GM19372 (cell line): ENCODE measurements around the gene RCOR1.
"Not testable (repeated sequence)": the region's sequence is repeated elsewhere in the genome, so short reads cannot be mapped to it uniquely, and the experiment has no call there.

Experiments used
- ATAC-seq: cut with Tn5 transposase; IDR thresholded peaks from one replicate; pipeline ENCODE4 v1.9.1; 2021; ENCODE audit warnings: mild to moderate bottlenecking, low read depth, moderate library complexity; ENCODE audit not compliant: unreplicated experiment

RCOR1 gene

DNA sequence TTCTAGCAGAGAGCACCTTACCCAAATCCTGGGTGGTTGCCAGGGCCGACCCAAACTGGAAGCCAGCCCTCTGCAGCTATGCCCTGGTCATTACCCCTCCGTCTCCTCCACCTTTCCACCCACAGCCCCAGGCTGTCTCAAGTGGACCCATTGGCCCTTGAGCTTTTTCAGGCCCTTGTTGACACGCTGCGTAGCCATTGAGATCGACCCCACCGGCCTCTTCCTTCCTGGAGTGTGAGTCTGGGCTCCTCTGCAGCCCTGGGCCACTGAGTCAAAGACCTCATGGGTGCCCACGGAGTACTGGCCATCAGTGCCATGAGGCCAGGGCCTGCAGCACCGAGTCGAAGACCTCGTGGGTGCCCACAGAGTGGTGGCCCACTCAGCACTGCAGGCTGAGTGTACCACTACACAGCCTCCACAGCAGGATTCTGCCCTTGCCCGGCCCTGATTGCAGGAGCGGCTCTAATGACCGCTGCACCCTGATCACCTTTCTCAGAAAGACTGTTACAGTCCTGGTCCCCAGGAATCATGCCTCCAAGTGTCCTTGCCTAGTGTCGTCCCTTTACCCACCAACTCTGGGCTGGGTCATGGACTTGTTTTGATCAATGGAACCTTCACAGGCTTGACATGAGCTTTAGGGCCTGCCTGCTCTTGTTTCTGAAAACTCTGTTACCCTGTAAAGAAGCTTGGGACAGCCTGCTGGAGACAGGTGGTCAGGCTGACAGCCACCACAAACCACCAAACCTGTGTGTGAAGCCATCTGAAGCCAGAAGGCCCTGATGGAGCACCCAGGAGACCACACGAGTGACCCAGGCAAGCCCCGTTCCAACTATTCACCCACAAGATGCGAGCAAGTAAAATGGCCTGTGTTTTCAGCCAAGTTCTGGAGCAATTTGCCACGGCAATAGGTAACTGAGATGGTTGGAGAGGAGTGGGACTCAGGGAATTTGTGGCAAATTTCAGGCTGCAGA lies 145.2 kb downstream of the RCOR1 start:
- no peak for ATAC-seq

- no peak for ATAC-seq
Observed at GRCh38 chr14:102738373-102739189, 146.1 kb downstream of the RCOR1 start.

DNA sequence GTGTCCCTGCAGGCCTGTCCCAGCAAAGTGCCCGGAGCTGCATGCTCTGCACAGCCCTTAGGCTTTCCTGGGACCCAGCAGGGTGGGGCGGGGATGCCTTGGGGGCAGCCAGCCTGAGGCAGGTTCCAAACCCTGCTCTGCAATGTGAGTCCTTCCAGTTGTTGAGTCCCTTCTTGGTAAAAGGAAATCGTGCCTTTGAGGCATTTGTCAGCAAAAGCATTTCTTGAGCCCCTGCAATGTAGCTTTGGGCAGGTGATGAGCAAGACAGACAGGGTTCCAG lies 146.7 kb downstream of the RCOR1 start:
- ATAC-seq, result no peak

GRCh38 chr14:102746634-102747438 lies 154.4 kb downstream of the RCOR1 start:
- no peak for ATAC-seq

- no peak for ATAC-seq
Observed at GRCh38 chr14:102748806-102749205, 156.4 kb downstream of the RCOR1 start.

- no peak for ATAC-seq
Observed at GRCh38 chr14:102749393-102750305, 157.2 kb downstream of the RCOR1 start.

DNA sequence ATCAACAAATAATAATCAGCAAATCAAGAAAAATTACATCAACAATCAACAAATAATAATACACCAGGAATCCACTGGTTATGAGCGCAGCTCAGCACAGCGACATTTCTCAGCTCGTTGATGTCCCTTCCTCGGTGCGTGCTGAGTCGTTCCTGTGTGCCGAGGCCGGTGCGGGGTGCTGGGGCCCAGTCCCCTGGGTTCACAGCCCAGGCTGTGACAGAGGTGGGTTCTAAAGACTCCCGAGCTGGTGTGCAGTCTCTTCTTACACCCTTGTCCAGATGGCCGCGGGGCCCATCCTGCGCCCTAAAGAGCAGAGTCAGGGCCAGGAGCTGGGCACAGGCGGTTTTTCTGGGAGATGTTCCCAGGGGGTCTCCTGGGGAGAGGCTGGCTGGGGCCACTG lies 157.9 kb downstream of the RCOR1 start:
- ATAC-seq, result no peak

- no peak for ATAC-seq
Observed at GRCh38 chr14:102751088-102751487, 158.6 kb downstream of the RCOR1 start.

DNA sequence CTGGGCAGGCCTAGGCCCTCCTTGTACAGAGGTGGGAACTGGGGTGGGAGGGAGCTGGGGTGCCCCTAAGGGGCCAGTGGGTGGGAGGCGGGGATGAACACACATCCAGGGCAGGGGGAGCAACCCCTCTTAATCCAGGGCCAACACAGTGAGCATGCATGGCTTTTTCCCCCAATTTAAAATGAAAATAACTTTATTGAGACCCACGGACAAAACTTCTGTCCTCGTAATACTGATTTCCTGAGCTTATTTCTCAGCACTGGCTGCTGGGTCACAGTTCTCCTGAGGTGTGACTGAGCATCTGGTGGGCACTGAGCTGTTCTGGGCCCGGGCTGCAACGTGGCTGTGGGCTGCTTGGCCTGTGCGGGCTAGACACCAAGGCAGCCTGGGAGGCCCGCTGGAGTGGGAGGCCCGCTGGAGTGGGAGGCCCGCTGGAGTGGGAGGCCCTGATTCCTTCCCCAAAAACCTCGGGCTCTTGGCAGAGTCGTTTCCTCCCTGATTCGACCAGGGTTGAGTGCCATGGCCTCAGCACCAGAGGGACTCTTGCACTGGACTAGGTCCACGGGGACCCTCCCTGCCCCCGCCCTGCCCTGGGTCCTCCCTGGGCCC lies 159.9 kb downstream of the RCOR1 start:
- ATAC-seq, result no peak

- peak; percentile 40 for ATAC-seq
Observed at GRCh38 chr14:102754370-102755262, 162.2 kb downstream of the RCOR1 start.

- no peak for ATAC-seq
Observed at GRCh38 chr14:102757646-102758045, 165.2 kb downstream of the RCOR1 start.

DNA sequence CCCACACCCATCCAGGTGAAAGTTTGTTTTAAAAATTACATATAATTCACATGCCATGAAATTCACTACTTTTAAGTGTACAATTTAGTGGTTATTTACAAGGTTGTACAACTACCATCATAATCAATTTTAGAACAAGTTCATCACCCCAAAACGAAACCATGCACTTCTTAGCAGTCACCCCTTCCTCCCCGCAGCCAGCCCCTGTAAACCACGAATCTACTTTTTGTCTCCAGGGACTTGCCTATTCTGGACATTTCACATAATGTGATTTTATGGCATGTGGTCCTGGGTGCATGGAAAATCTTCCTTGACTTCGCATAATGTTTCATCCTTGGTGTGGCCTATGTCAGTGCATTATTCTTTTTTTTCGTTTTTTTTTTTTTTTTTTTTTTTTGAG lies 165.6 kb downstream of the RCOR1 start:
- no peak for ATAC-seq

DNA sequence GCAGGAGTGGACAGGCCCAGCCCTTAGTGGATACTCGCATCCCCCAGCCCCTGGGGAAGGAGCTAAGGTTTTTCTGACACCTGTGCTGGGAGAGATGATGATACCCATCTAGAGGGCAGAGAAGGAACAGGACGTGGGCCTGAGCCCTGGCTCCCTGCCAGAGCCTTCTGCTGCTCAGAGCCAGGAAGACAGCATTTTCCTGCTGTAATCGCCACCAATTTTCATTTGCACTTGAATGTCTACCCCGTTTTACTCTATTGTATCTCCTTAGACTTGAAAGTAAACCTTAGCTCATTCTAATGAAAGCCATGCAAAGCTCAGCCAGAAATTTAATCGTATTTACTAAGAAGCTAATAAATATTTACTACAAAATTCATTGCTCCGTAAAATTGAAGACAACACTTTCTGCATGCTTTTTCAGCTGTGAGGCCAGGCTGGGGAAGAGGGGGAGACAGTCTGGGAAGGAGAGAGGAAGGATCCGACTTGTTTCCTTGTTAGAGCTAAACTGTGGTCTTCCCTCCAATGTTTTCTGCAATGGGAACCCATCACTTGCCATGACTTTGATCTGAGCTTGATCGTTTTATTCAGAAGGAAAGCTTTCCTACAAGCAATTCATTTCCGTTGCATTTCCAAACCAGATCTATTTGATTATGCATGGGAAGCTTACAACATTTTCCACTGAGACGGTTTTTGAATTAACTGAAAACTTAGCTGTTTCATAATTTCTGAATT lies 167.2 kb downstream of the RCOR1 start:
- no peak for ATAC-seq

GRCh38 chr14:102760496-102761193 lies 168.2 kb downstream of the RCOR1 start:
- ATAC-seq, result no peak

DNA sequence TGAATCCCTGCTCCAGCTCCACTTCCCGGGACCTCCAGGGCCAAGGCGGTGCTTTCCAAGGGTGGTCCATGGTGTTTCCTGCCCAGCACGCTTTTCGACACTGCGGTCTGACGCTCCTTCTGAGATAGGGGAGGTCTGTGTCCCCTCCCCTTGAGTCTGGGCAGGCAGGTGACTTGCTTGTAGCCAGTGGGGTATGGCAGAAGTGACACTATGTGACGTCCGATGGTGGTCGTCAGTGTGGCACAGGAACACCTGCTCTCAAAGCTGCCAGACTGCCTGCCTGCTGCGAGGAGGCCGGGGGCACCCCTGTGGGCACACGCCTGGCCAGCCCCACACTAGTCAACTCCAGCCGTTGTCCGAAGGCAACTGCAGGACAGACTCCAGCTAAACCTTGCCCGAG lies 168.8 kb downstream of the RCOR1 start:
- no peak for ATAC-seq

DNA sequence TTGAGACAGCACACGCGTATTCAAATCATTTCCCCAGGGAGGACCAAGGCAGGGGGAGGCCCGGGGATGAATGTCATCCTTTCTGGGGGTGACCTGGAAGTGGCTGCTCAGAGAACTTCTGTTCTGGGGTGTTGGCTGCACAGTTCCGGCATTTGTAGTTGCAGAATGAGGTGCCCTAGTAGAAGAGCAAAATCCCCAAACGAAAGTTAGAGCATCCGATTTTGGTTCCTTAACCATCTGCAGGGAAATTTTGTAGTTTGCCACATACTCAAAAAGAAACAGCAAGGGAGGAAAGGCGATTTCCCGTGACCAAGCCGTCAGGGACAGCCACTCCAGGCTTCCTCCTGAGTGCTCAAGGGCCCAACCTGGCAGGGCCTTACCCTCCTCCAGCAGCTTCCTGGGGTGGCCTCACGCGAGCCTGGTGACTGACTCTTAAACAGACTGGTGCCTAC lies 171.8 kb downstream of the RCOR1 start:
- peak; percentile 64 for ATAC-seq

DNA sequence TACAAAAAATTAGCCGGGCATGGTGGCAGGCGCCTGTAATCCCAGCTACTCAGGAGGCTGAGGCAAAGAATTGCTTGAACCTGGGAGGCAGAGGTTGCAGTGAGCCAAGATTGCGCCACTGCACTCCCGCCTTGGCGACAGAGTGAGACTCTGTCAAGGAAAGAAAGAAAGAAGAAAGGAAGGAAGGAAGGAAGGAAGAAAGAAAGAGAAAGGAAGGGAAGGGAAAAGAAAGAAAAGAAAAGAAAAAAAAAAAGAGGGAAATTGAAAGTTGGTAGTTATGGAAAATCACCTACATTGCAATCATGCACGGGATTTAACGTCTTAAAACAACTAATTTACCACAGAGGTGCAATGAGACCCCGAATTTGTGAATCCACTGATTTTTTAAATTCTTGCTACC lies 173.3 kb downstream of the RCOR1 start:
- not testable (repeated sequence) for ATAC-seq
